ENCODE data around the gene DLK2. TPM values are rescaled to one million over a fixed set of nuclear protein-coding genes. Genes with fewer than 3 reads are reported as not detected.

Gene DLK2
- total and polyA plus RNA-seq, 2 donors (not counting 3 experiments of a cell fraction or from before 2014, with no cell fraction given): 0.36 TPM; not detected in 1

DNA sequence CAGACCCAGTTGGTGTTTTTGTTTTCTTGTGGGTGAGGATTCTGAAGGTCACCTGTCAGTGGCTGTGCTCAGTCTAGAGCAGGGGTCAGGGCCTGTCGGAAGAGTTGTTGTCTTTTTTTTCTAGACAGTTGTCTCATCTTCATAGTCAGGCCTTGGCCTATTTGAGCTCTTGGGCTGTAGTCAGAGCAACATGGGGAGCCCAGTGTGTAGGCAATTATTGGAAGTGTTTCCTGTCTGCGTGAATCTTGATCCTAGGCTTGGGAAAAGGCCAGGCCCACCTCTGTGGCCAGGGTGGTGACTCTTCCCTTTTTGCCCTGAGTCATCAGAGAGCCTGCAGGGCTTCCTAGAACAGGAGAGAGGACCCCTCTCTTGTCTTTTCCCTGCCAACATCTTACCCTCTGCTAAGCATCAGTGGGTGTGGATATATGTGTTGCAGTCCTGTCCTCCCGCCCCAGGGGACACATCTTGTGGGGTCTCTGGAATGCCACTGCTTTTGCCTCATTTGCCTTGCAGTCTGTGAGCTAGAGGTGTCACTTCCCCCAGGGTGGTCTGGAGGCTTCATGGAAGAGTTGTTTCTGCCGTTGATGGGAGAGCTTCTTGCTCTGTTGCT is 33.4 kb upstream of the DLK2 start:
- no peaks in the 10 kb centered on the region for H3K9me1 ChIP-seq (replicated peaks; ENCODE audit: control insufficient read depth, extremely low read depth, insufficient read depth, low read length)
- H4K20me1 ChIP-seq (replicated peaks; ENCODE audit: control insufficient read depth, extremely low read depth, insufficient read depth, low read length): no peaks in the 10 kb centered on the region
- no peaks in the 10 kb centered on the region for H3K27me3 ChIP-seq (ENCODE audit: control insufficient read depth in 2 of 2, insufficient read depth in 2 of 2, low read length in 2 of 2)
- no peak for TF ChIP-seq FOS (IDR thresholded peaks at IDR 0.05; ENCODE audit: borderline replicate concordance, insufficient read depth, low read length)
- TF ChIP-seq POLR2A (IDR thresholded peaks at IDR 0.05; ENCODE audit: low read depth, low read length): no peak
- no peak for TF ChIP-seq JUN (IDR thresholded peaks at IDR 0.05; ENCODE audit: borderline replicate concordance, insufficient read depth, insufficient read length, low read depth)
- TF ChIP-seq GATA2 (IDR thresholded peaks at IDR 0.05; ENCODE audit: insufficient read depth, insufficient read length, low read depth, low read length): no peak
- TF ChIP-seq EZH2 (IDR thresholded peaks at IDR 0.05; ENCODE audit: borderline replicate concordance, low read depth, low read length, severe bottlenecking): no peak
- no peak for TF ChIP-seq MAX (IDR thresholded peaks at IDR 0.05; ENCODE audit: insufficient read depth, insufficient read length)
- TF ChIP-seq CTCF (IDR thresholded peaks at IDR 0.05; ENCODE audit: extremely low read depth in 1 of 2, insufficient read depth in 1 of 2, low read depth in 1 of 2, low read length in 2 of 2): no peak
- no peak for TF ChIP-seq POLR2AphosphoS5 (IDR thresholded peaks at IDR 0.05; ENCODE audit: insufficient read depth, low read depth, low read length)
- H3K4me1 ChIP-seq (ENCODE audit: control insufficient read depth, extremely low read depth, insufficient read depth, low read length): peaks cover 12% of the 10 kb centered on the region
- FAIRE-seq (no peak), DNase-seq (ENCODE audit: low read depth, low spot score) (no peak)
- no peak overlapping the region for H3K4me3 ChIP-seq (replicated peaks in 1 of 3; ENCODE audit: insufficient read depth in 1 of 3, low read depth in 1 of 3, low read length in 3 of 3)
- no peaks in the 10 kb centered on the region for H3K9me3 ChIP-seq (replicated peaks; ENCODE audit: control insufficient read depth, insufficient read depth, low read length)
- no peaks in the 10 kb centered on the region for H3K79me2 ChIP-seq (ENCODE audit: control insufficient read depth, insufficient read depth, low read length)
- ChIA-PET POLR2A (no interaction called here), CTCF (interaction anchor here (5.5 kb wide), 1 partner anchor 18 kb away, joined by 21 read pairs; no protein-coding TSS in a partner anchor)
- H3K36me3 ChIP-seq (ENCODE audit: control insufficient read depth in 2 of 2, extremely low read depth in 1 of 2, insufficient read depth in 2 of 2, low read length in 2 of 2): peaks cover 0 to 5% of the 10 kb centered on the region in 2 experiments
- no peak overlapping the region for H3K27ac ChIP-seq (ENCODE audit: insufficient read depth, low read depth, low read length)
- intact Hi-C loops (cut with micrococcal nuclease): no loop called here
- no peak overlapping the region for H3K4me2 ChIP-seq (ENCODE audit: insufficient read depth, low read length)
- BruUV-seq (replicated peaks): no TSS peak
- no peak overlapping the region for H2AFZ ChIP-seq (ENCODE audit: low read depth, low read length)
- dilution Hi-C loops (cut with MboI; ENCODE audit: extremely low pct_ligation_motif_present, low sequenced_read_pairs): no loop called here
- no peak overlapping the region for H3K9ac ChIP-seq (replicated peaks; ENCODE audit: extremely low read depth, insufficient read depth, low read length)
